ENCODE data around the gene EVPLL.
"Not testable (repeated sequence)": the region's sequence is repeated elsewhere in the genome, so short reads cannot be mapped to it uniquely, and the experiment has no call there.

- TF ChIP-seq CTCF (IDR thresholded peaks at IDR 0.05; ENCODE audit: low read depth, low read length, poor library complexity, severe bottlenecking); EZH2phosphoT487 (IDR thresholded peaks at IDR 0.05; ENCODE audit: borderline replicate concordance, low read length): not testable (repeated sequence)
These were observed 49.1 kb downstream of the EVPLL start for GRCh38 chr17:18426639-18427038.
